Neuronal stem cell (in vitro differentiated cells): ENCODE data around the gene GGACT.

Experiments used
- DNase-seq: peaks from one replicate; pipeline ENCODE4 v3.0.0-alpha.2; 2013; ENCODE audit warnings: low spot score
- H2AFZ ChIP-seq: one replicate; pipeline ENCODE4 v1.6.1; 2013; ENCODE audit warnings: mild to moderate bottlenecking, low read length, inconsistent platforms
- H2AK5ac ChIP-seq: 2 replicates; pipeline ENCODE4 v1.6.1; 2013; ENCODE audit warnings: low read depth, mild to moderate bottlenecking, inconsistent platforms, low read length, moderate library complexity, mixed read lengths
- H2BK120ac ChIP-seq: 2 replicates; pipeline ENCODE4 v1.6.1; 2013; ENCODE audit warnings: low read depth, mild to moderate bottlenecking, inconsistent platforms, low read length, moderate library complexity, mixed read lengths
- H2BK12ac ChIP-seq: one replicate; pipeline ENCODE4 v1.6.1; 2013; ENCODE audit warnings: low read length, inconsistent platforms
- H2BK15ac ChIP-seq: 2 replicates; pipeline ENCODE4 v1.6.1; 2013; ENCODE audit warnings: mild to moderate bottlenecking, low read length, inconsistent platforms, mixed read lengths
- H2BK5ac ChIP-seq: one replicate; pipeline ENCODE4 v1.6.1; 2013; ENCODE audit warnings: inconsistent platforms, mild to moderate bottlenecking, low read length, moderate library complexity
- H3K14ac ChIP-seq: one replicate; pipeline ENCODE4 v1.6.1; 2013; ENCODE audit warnings: low read length, inconsistent platforms
- H3K18ac ChIP-seq: 2 replicates; pipeline ENCODE4 v1.6.1; 2013; ENCODE audit warnings: low read length, inconsistent platforms
- H3K23ac ChIP-seq: 2 replicates; pipeline ENCODE4 v1.6.1; 2013; ENCODE audit warnings: low read depth, mild to moderate bottlenecking, mixed read lengths, low read length, inconsistent platforms; ENCODE audit not compliant: poor library complexity
- H3K27ac ChIP-seq: replicated peaks from 3 replicates; pipeline ENCODE4 v1.5.1; 2013; ENCODE audit warnings: low read length, inconsistent platforms
- H3K27me3 ChIP-seq, 3 experiments: 2 replicates each; pipeline ENCODE4 v1.6.1; 2013; ENCODE audit warnings: low read length in 3 of 3, mild to moderate bottlenecking in 2 of 3, inconsistent platforms in 1 of 3, low read depth in 1 of 3, mixed read lengths in 1 of 3, moderate library complexity in 1 of 3; ENCODE audit not compliant: control insufficient read depth in 3 of 3, insufficient read depth in 3 of 3
- H3K36me3 ChIP-seq, 2 donors: replicated peaks in 1 of 2; 2 replicates each; pipeline ENCODE4 v1.6.1; 2013; ENCODE audit warnings: low read length in 2 of 2; ENCODE audit not compliant: control insufficient read depth in 2 of 2, insufficient read depth in 2 of 2
- H3K4ac ChIP-seq: 2 replicates; pipeline ENCODE4 v1.6.1; 2013; ENCODE audit warnings: inconsistent platforms, mild to moderate bottlenecking, low read length, moderate library complexity
- H3K4me1 ChIP-seq, 2 donors: 1 replicate in 1 of 2; 2 replicates in 1 of 2; pipeline ENCODE4 v1.6.1; 2013; ENCODE audit warnings: low read length in 2 of 2, low read depth in 1 of 2; ENCODE audit not compliant: control insufficient read depth in 2 of 2, insufficient read depth in 1 of 2
- H3K4me2 ChIP-seq: one replicate; pipeline ENCODE4 v1.6.1; 2013; ENCODE audit warnings: mild to moderate bottlenecking, low read length, inconsistent platforms; ENCODE audit not compliant: insufficient read depth, poor library complexity, severe bottlenecking
- H3K4me3 ChIP-seq, 2 donors: 2 replicates each; pipeline ENCODE4 v1.5.1; 2013; ENCODE audit warnings: low read length in 2 of 2, mild to moderate bottlenecking in 2 of 2, inconsistent platforms in 1 of 2, moderate library complexity in 1 of 2
- H3K79me1 ChIP-seq: one replicate; pipeline ENCODE4 v1.6.1; 2013; ENCODE audit warnings: low read depth, mild to moderate bottlenecking, inconsistent platforms, low read length, moderate library complexity
- H3K9ac ChIP-seq: one replicate; pipeline ENCODE4 v1.6.1; 2013; ENCODE audit warnings: mild to moderate bottlenecking, low read depth, low read length, inconsistent platforms; ENCODE audit not compliant: poor library complexity
- H3K9me3 ChIP-seq, 2 donors: replicated peaks in 1 of 2; 2 replicates each; pipeline versions ENCODE3 to v1.6.1; 2013; ENCODE audit warnings: low read length in 2 of 2, mild to moderate bottlenecking in 2 of 2, inconsistent platforms in 1 of 2, low read depth in 1 of 2, mixed read lengths in 1 of 2, moderate library complexity in 1 of 2; ENCODE audit not compliant: control insufficient read depth in 2 of 2, insufficient read depth in 1 of 2
- H4K8ac ChIP-seq: one replicate; pipeline ENCODE4 v1.6.1; 2013; ENCODE audit warnings: low read depth, mild to moderate bottlenecking, inconsistent platforms, low read length, moderate library complexity
- H4K91ac ChIP-seq: one replicate; pipeline ENCODE4 v1.6.1; 2013; ENCODE audit warnings: low read length, low read depth, mild to moderate bottlenecking, inconsistent platforms; ENCODE audit not compliant: poor library complexity
- WGBS, 2 donors: extraction: QIAGEN DNeasy Blood & Tissue Kit; methylation state at CpG; one replicate each; pipeline ENCODE4 v1.1.7; 2013; ENCODE audit warnings: missing lambda C conversion rate in 2 of 2, mixed read lengths in 1 of 2; ENCODE audit not compliant: insufficient read length in 2 of 2, insufficient replicate concordance in 1 of 2; ENCODE audit errors: extremely low coverage in 2 of 2; 5-methylcytosine and 5-hydroxymethylcytosine counted together

GGACT gene

DNA sequence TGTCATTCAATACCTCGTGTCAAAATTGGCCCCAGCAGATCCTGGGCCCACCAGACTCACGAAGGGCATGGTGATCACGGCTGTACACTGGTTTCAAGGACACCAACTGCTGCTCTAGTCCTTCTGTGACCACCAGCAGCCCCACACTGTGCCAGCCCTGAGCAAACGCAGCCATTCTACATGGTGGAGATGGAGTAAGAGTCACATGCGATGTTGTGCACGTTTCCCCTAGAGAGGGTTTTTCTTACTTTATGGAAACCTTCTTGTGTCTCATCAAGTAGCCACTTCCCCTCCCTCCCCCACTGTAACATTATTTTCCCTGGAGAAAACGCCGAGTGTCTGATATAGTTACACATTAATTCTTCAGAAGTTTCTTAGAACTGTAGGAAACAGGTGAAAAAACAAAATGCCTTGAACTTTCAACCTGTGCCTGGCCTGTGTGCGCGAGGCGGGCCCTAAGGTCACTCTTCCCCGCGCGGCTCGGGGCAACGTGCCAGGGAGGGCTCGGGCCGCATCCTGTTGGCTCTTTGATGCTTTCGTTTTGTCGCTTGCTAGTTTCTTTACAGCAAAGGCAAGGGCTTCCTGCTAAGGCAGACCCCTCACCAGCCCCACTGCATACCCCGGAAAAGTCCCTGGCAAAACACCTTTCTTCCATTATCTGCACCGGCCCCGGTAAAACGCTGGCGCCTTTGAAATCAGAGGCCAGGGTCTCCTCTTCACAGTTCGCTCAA lies 44.6 kb downstream of the GGACT start:
- Histone ChIP-seq H3K79me1 (no peaks in the 10 kb centered on the region), H3K27ac (no peak overlapping the region), H3K14ac (no peak overlapping the region), H3K9ac (no peak overlapping the region), H3K4me1 (peaks cover 0 to 3% of the 10 kb centered on the region in 2 donors), H2BK12ac (no peak overlapping the region), H2BK120ac (no peak overlapping the region), H3K18ac (no peak overlapping the region), H3K27me3 (no peaks in the 10 kb centered on the region), H3K36me3 (no peaks in the 10 kb centered on the region), H3K4me2 (no peak overlapping the region), H4K8ac (no peak overlapping the region), H3K23ac (no peak overlapping the region), H3K9me3 (no peaks in the 10 kb centered on the region), H2AK5ac (peak overlapping the region; percentile 9), H3K4ac (no peak overlapping the region), H3K4me3 (no peak overlapping the region), H2BK5ac (no peak overlapping the region), H4K91ac (no peak overlapping the region), H2BK15ac (no peak overlapping the region), H2AFZ (no peak overlapping the region)
- no CpG with 5 or more reads among the region's 26 CpGs for WGBS, 2 donors
- DNase-seq = no peak

DNA sequence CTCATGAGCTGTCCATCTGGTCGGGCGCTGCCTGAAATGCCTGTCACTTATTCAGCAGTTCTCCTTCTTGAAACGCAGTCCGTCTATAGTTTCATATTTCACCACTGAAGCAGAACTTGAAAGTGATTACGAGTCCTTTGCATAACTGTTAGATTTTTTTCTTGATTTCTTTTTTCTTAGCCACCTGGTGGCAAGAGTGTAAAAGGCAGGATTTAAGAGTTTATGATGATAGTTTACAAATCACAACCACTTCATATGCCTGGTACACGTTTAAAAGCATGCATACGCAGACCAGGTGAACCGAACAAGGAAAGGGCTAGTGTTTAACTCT lies 45.8 kb downstream of the GGACT start:
- H2AFZ ChIP-seq = no peak overlapping the region
- no peak overlapping the region for H2AK5ac ChIP-seq
- no peaks in the 10 kb centered on the region for H3K9me3 ChIP-seq
- no peak overlapping the region for H3K4me3 ChIP-seq
- no peak overlapping the region for H3K4me2 ChIP-seq
- H3K23ac ChIP-seq = no peak overlapping the region
- H3K36me3 ChIP-seq = no peaks in the 10 kb centered on the region
- no peak overlapping the region for H2BK5ac ChIP-seq
- H3K79me1 ChIP-seq = no peaks in the 10 kb centered on the region
- WGBS, 2 donors = no CpG with 5 or more reads among the region's 8 CpGs
- H3K27me3 ChIP-seq = no peaks in the 10 kb centered on the region
- H4K8ac ChIP-seq = no peak overlapping the region
- DNase-seq = no peak
- no peak overlapping the region for H2BK12ac ChIP-seq
- H3K4ac ChIP-seq = no peak overlapping the region
- no peak overlapping the region for H4K91ac ChIP-seq
- no peak overlapping the region for H3K18ac ChIP-seq
- H3K9ac ChIP-seq = no peak overlapping the region
- H3K14ac ChIP-seq = no peak overlapping the region
- H3K27ac ChIP-seq = no peak overlapping the region
- peaks cover 0 to 3% of the 10 kb centered on the region in 2 donors for H3K4me1 ChIP-seq
- H2BK120ac ChIP-seq = no peak overlapping the region
- H2BK15ac ChIP-seq = no peak overlapping the region

DNA sequence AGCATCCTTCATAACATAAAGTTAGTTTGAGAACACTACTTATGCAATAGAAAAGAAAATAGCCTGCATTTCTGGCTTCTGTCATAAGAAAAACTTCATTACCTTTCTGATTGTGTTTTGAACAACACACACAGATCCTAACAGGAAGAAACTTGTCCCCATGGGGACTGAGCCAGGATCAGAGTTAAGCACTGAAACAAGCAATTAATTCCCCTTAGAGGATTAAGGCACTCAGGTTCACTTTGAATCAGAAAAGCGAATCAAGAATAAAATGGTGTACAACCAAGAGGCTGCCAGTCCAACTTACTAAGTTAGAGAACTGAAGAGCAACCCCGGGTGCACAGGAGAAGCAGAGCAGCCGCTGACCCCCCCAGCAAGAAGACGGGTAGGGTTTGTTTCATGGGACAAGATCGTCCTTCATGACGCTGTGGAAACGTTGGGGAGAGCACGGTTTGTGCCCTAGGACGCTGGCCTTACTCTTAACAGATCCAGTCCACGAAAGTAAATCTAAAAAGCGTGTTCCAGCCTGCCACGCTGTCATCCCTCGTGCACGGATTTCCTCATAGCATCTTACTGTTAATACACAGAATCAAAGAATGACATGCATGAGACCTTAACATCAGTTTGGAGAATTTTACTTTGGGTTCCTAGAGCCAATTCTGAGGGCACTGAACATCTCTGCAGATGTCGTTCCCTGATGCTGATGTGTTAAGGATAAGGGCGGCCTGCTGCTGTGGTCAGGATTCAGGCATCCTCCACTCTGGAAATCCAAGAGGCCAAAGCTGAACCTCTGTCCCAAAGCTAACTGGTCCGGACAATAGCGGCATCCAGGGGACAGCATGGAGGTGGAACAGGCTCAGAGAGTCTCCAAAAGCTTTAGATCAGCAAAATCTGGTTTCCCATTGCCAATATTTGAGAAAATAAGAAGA lies 46.4 kb downstream of the GGACT start:
- Histone ChIP-seq H3K79me1 (no peaks in the 10 kb centered on the region), H3K4me2 (no peak overlapping the region), H2BK12ac (no peak overlapping the region), H2BK120ac (no peak overlapping the region), H2AFZ (no peak overlapping the region), H4K91ac (no peak overlapping the region), H2BK15ac (no peak overlapping the region), H3K9ac (no peak overlapping the region), H4K8ac (no peak overlapping the region), H3K4me3 (no peak overlapping the region), H3K4ac (no peak overlapping the region), H3K36me3 (peaks cover 0 to 4% of the 10 kb centered on the region in 2 donors), H3K18ac (peak overlapping the region; percentile 20), H3K27me3 (no peaks in the 10 kb centered on the region), H3K9me3 (peaks cover 0 to 2% of the 10 kb centered on the region in 2 donors), H3K23ac (peak overlapping the region; percentile 4), H2AK5ac (no peak overlapping the region), H2BK5ac (no peak overlapping the region), H3K27ac (no peak overlapping the region), H3K14ac (no peak overlapping the region), H3K4me1 (peaks cover 0 to 3% of the 10 kb centered on the region in 2 donors)
- no peak for DNase-seq
- WGBS, 2 donors = no CpG with 5 or more reads among the region's 18 CpGs

DNA sequence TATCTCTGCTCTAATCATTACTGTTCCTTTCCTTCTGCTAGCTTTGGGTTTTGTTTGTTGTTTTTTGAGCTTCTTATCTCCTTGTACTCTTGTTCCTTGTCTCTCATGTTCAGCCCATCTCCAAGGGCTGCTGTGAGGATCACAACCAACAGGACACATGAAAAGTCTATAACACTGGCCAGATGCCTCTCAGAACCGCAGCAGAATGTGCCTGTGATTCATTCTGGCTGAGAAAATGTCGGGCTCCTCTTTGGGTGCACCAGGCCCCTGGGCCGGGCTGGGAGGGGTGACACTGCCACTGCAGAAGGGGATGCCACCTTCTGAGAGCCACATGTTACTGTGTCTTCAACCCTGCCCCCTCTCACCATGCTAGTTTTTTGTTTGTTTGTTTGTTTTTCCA lies 48.0 kb downstream of the GGACT start:
- H2BK15ac ChIP-seq = no peak overlapping the region
- WGBS, 2 donors = no CpG with 5 or more reads among the region's 3 CpGs
- H3K4ac ChIP-seq = no peak overlapping the region
- H3K9me3 ChIP-seq = peaks cover 0 to 2% of the 10 kb centered on the region in 2 donors
- no peak overlapping the region for H2AK5ac ChIP-seq
- no peak overlapping the region for H3K14ac ChIP-seq
- no peak overlapping the region for H3K9ac ChIP-seq
- no peaks in the 10 kb centered on the region for H3K27me3 ChIP-seq
- H3K79me1 ChIP-seq = no peaks in the 10 kb centered on the region
- no peak overlapping the region for H3K23ac ChIP-seq
- no peak overlapping the region for H4K8ac ChIP-seq
- peaks cover 0 to 3% of the 10 kb centered on the region in 2 donors for H3K4me1 ChIP-seq
- H2BK12ac ChIP-seq = no peak overlapping the region
- no peak overlapping the region for H3K4me2 ChIP-seq
- H2AFZ ChIP-seq = no peak overlapping the region
- DNase-seq = no peak
- H2BK5ac ChIP-seq = no peak overlapping the region
- H2BK120ac ChIP-seq = no peak overlapping the region
- H3K18ac ChIP-seq = no peak overlapping the region
- H3K36me3 ChIP-seq = peaks cover 0 to 4% of the 10 kb centered on the region in 2 donors
- H3K27ac ChIP-seq = no peak overlapping the region
- no peak overlapping the region for H3K4me3 ChIP-seq
- no peak overlapping the region for H4K91ac ChIP-seq
